ENCODE results near the gene NRIP1. TPM values are rescaled to one million over a fixed set of nuclear protein-coding genes. Genes with fewer than 3 reads are reported as not detected.

NRIP1 gene
- total and polyA plus RNA-seq, 10 donors: 5.2 to 67.8 (median 51.8) TPM

DNA sequence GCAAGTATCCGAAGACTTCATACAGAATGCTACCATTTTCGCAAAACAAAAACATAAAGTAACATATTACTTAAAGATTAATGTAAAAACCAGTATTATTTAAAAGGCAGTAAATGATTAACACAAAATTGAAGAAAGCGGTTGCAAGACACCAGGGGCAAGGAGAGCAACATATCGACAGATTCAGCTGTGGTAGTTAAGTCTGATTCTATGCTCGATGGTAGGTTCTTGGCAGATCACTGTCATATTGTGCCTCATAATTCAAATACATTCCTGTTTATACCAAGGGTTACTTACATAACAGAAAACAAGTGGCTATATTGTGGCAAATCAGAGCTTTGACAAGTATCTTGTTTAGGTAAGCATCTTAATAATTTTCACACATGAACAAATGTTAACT is 37.7 kb downstream of the NRIP1 start:
- Histone ChIP-seq H3K27ac (no peak overlapping the region), H3K27me3 (replicated peaks in 1 of 7) (no peaks in the 10 kb centered on the region), H3K36me3 (no peaks in the 10 kb centered on the region), H3K9me3 (peaks cover 0 to 3% (median 0%) of the 10 kb centered on the region in 8 donors), H3K4me1 (peaks cover 0 to 38% (median 17%) of the 10 kb centered on the region in 6 donors), H3K4me3 (no peak overlapping the region)
- intact Hi-C loops (cut with DNase I; ENCODE audit: low total_unique reads): no loop called here
- DNase-seq: no peak
- WGBS, 5 donors: 81 to 87% (median 85%) methylated on average over 5 of the region's 5 CpGs
- TF ChIP-seq CTCF (IDR thresholded peaks at IDR 0.05 in 8 of 11, conservative IDR thresholded peaks at IDR 0.05 in 3 of 11) (no peak), POLR2AphosphoS5 (IDR thresholded peaks at IDR 0.05) (no peak), POLR2A (IDR thresholded peaks at IDR 0.05) (no peak)

DNA sequence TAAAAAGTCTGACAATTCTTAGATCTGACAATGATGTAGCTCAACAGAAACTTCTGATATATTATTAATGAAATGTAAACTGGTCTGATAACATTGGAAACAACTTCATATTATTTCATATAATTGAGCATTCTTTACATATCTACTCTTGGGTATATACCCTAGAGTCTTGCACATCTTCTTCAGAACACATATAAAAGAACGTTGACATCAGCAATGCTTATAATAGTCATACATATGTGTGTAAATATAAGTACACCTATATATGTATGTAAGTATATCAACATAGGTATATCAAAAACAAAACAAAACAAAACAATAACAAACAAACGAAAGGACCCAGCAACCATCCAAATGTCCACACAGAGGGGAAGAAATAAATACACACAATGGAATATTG is 38.4 kb downstream of the NRIP1 start:
- no peaks in the 10 kb centered on the region for H3K36me3 ChIP-seq
- no peaks in the 10 kb centered on the region for H3K27me3 ChIP-seq (replicated peaks in 1 of 7)
- peaks cover 0 to 39% (median 17%) of the 10 kb centered on the region in 6 donors for H3K4me1 ChIP-seq
- peaks cover 0 to 5% (median 0%) of the 10 kb centered on the region in 8 donors for H3K9me3 ChIP-seq
- H3K27ac ChIP-seq: no peak overlapping the region
- H3K4me3 ChIP-seq: no peak overlapping the region
- TF ChIP-seq POLR2AphosphoS5 (IDR thresholded peaks at IDR 0.05) (no peak), POLR2A (IDR thresholded peaks at IDR 0.05) (no peak), CTCF (IDR thresholded peaks at IDR 0.05 in 8 of 11, conservative IDR thresholded peaks at IDR 0.05 in 3 of 11) (no peak)
- no peak for DNase-seq
- 69 to 84% (median 71%) methylated on average over 2 of the region's 2 CpGs for WGBS, 5 donors
- intact Hi-C loops (cut with DNase I; ENCODE audit: low total_unique reads): no loop called here

DNA sequence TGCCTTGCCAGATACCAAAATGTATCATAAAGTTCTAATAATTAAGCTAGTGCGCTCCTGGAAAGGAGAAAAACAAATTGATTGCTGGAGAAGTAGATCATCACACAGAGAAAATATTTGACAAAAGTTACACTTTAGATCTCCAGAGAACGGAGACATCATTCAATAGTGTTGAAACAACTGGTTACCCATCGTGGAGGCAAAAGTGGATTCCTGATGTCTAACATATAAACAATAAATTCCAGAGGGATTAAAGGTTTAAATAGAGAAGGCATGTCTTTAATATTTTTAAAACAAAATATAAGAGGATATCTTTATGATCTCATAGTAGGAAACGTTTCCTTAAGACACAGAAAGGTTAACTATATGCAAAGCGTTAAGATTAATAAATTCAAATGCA is 41.0 kb downstream of the NRIP1 start:
- DNase-seq: no peak
- TF ChIP-seq POLR2A (IDR thresholded peaks at IDR 0.05): no peak
- no peak for TF ChIP-seq POLR2AphosphoS5 (IDR thresholded peaks at IDR 0.05)
- TF ChIP-seq CTCF (IDR thresholded peaks at IDR 0.05 in 8 of 11, conservative IDR thresholded peaks at IDR 0.05 in 3 of 11): no peak
- H3K4me3 ChIP-seq: no peak overlapping the region
- WGBS, 5 donors: 81 to 89% (median 87%) methylated on average over 5 of the region's 5 CpGs
- peaks cover 0 to 5% (median 0%) of the 10 kb centered on the region in 8 donors for H3K9me3 ChIP-seq
- no peaks in the 10 kb centered on the region for H3K27me3 ChIP-seq (replicated peaks in 1 of 7)
- intact Hi-C loops (cut with DNase I; ENCODE audit: low total_unique reads): no loop called here
- H3K27ac ChIP-seq: no peak overlapping the region
- H3K4me1 ChIP-seq: peaks cover 2 to 33% (median 11%) of the 10 kb centered on the region in 6 donors
- no peaks in the 10 kb centered on the region for H3K36me3 ChIP-seq

GRCh38 chr21:15022608-15023261 is 42.1 kb downstream of the NRIP1 start:
- intact Hi-C loops (cut with DNase I; ENCODE audit: low total_unique reads): no loop called here
- H3K27ac ChIP-seq: no peak overlapping the region
- TF ChIP-seq CTCF (IDR thresholded peaks at IDR 0.05 in 8 of 11, conservative IDR thresholded peaks at IDR 0.05 in 3 of 11): no peak
- TF ChIP-seq POLR2AphosphoS5 (IDR thresholded peaks at IDR 0.05): no peak
- no peak for TF ChIP-seq POLR2A (IDR thresholded peaks at IDR 0.05)

More at GRCh38 chr21:15022608-15023261, 42.1 kb downstream of the NRIP1 start:
- H3K4me3 ChIP-seq: no peak overlapping the region
- 80 to 87% (median 82%) methylated on average over 6 of the region's 6 CpGs for WGBS, 5 donors
- H3K9me3 ChIP-seq: peaks cover 0 to 5% (median 0%) of the 10 kb centered on the region in 8 donors
- H3K4me1 ChIP-seq: peaks cover 0 to 31% (median 6%) of the 10 kb centered on the region in 6 donors
- no peaks in the 10 kb centered on the region for H3K36me3 ChIP-seq
- no peaks in the 10 kb centered on the region for H3K27me3 ChIP-seq (replicated peaks in 1 of 7)
- no peak for DNase-seq

Measured in spleen (tissue), 11 donors.